Stomach (tissue), 4 donors: Measurements from ENCODE around the gene CPHXL.

Experiments used
- EP300 ChIP-seq: sonication (generic); formaldehyde crosslinking; IDR thresholded peaks from one replicate; pipeline ENCODE4 v1.6.1; 2017; ENCODE audit warnings: antibody characterized with exemption
- POLR2A ChIP-seq, 4 donors: fragments of 450-650 bp; IDR thresholded peaks; one replicate each; pipeline ENCODE4 v1.6.1; 2016; ENCODE audit warnings: antibody characterized with exemption in 4 of 4, control low read depth in 2 of 4, mild to moderate bottlenecking in 1 of 4, moderate library complexity in 1 of 4
- POLR2AphosphoS5 ChIP-seq, 3 donors: sonication (generic); formaldehyde crosslinking; IDR thresholded peaks; one replicate each; pipeline ENCODE4 v1.6.1; 2016; ENCODE audit warnings: antibody characterized with exemption in 3 of 3
- TF ChIP-seq, protein P1 (sequence below), 7 experiments: fragments of 450-650 bp in 4 of 7; fragments of 200-600 bp in 3 of 7; sonication (generic) in 3 of 7; IDR thresholded peaks; one replicate each; pipeline ENCODE4 v1.5.1; 2016 to 2019; ENCODE audit warnings: antibody characterized with exemption in 7 of 7, control low read depth in 2 of 7, mild to moderate bottlenecking in 1 of 7

GRCh38 chr16:75702242-75702641 is 24.0 kb downstream of the CPHXL start:
- TF ChIP-seq POLR2A (IDR thresholded peaks at IDR 0.05) (no peak), POLR2AphosphoS5 (IDR thresholded peaks at IDR 0.05) (no peak), EP300 (no peak)
- TF ChIP-seq, protein P1, sequence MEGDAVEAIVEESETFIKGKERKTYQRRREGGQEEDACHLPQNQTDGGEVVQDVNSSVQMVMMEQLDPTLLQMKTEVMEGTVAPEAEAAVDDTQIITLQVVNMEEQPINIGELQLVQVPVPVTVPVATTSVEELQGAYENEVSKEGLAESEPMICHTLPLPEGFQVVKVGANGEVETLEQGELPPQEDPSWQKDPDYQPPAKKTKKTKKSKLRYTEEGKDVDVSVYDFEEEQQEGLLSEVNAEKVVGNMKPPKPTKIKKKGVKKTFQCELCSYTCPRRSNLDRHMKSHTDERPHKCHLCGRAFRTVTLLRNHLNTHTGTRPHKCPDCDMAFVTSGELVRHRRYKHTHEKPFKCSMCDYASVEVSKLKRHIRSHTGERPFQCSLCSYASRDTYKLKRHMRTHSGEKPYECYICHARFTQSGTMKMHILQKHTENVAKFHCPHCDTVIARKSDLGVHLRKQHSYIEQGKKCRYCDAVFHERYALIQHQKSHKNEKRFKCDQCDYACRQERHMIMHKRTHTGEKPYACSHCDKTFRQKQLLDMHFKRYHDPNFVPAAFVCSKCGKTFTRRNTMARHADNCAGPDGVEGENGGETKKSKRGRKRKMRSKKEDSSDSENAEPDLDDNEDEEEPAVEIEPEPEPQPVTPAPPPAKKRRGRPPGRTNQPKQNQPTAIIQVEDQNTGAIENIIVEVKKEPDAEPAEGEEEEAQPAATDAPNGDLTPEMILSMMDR (IDR thresholded peaks at IDR 0.05), result no peak
